GM12892 (cell line): ENCODE results near the gene SEZ6L2.

ENCODE experiments used
- POLR2A ChIP-seq: IDR thresholded peaks from 2 replicates; pipeline ENCODE4 v1.6.1; 2011; ENCODE audit warnings: low read depth, low read length, control low read depth
- POLR2AphosphoS5 ChIP-seq: IDR thresholded peaks from 2 replicates; pipeline ENCODE4 v1.6.1; 2011; ENCODE audit warnings: low read depth, low read length, control low read depth
- TAF1 ChIP-seq: IDR thresholded peaks from 2 replicates; pipeline ENCODE4 v1.6.1; 2011; ENCODE audit warnings: low read depth, mild to moderate bottlenecking, control low read depth, low read length, borderline replicate concordance

- TF ChIP-seq POLR2A: no peak
- TF ChIP-seq TAF1: no peak
- no peak for TF ChIP-seq POLR2AphosphoS5
Observed at GRCh38 chr16:29849505-29849904, 49.8 kb downstream of the SEZ6L2 start.
